Measurements from ENCODE around the gene ABCB6. TPM values are rescaled to one million over a fixed set of nuclear protein-coding genes. Genes with fewer than 3 reads are reported as not detected.
A peak's percentile ranks its signal among the peaks of the same experiment; 100 is the strongest.

Gene ABCB6
- total RNA-seq, 1 donor from 2014 or later, result 18.2 TPM

DNA sequence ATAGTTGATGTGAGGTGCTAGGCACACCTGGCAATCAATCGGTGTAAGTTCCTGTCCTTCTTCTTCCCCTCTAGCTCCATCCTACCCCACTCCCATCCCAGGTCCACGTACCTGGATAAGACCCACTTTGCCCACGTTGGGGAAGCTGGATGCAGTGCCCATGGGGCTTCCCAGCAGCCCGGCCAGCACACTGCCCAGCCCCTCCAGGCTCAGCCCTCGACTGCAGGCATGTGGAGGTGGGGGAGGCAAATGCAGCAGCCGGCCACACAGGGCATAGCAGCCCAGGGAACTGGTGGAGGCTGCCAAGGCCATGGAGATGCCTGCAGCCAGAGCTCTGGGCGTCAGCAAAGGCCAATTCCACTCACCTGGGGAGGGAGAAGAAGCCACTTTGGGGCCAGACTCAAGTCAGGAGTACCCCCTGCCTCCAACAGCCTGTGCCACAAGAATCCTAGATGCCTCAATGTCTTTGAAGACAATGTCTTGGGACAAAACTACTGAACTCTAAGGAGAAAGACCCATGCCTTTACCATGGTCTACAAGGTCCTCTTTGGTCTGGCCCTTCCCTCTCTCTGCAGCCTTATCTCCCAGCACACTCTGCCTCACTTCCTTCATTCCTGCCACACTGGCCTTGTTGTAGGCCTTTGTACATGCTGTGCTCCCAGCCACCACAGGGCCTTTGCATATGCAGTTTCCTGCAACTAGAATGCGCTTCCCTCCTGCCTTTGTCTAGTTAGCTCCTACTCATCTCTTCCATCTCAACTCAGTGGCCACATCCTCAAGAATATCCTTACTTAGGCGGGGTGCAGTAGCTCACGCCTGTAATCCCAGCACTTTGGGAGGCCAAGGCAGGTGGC, 53.5 kb downstream of the ABCB6 start:
- TF ChIP-seq, protein P1, sequence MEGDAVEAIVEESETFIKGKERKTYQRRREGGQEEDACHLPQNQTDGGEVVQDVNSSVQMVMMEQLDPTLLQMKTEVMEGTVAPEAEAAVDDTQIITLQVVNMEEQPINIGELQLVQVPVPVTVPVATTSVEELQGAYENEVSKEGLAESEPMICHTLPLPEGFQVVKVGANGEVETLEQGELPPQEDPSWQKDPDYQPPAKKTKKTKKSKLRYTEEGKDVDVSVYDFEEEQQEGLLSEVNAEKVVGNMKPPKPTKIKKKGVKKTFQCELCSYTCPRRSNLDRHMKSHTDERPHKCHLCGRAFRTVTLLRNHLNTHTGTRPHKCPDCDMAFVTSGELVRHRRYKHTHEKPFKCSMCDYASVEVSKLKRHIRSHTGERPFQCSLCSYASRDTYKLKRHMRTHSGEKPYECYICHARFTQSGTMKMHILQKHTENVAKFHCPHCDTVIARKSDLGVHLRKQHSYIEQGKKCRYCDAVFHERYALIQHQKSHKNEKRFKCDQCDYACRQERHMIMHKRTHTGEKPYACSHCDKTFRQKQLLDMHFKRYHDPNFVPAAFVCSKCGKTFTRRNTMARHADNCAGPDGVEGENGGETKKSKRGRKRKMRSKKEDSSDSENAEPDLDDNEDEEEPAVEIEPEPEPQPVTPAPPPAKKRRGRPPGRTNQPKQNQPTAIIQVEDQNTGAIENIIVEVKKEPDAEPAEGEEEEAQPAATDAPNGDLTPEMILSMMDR (IDR thresholded peaks at IDR 0.05), result no peak
- Histone ChIP-seq H3K27ac (no peak overlapping the region), H3K36me3 (no peaks in the 10 kb centered on the region), H3K9me3 (no peaks in the 10 kb centered on the region), H3K27me3 (no peaks in the 10 kb centered on the region), H3K4me3 (no peak overlapping the region), H3K4me1 (no peaks in the 10 kb centered on the region)
- intact Hi-C loops (cut with DNase I), result no loop called here
- ATAC-seq (no peak), DNase-seq (no peak)

- H3K4me1 ChIP-seq, result peaks cover 7% of the 10 kb centered on the region
- intact Hi-C loops (cut with DNase I), result loop anchor here (5.0 kb wide), 1 partner anchor 129 kb away; no protein-coding TSS in a partner anchor
- H3K9me3 ChIP-seq, result no peaks in the 10 kb centered on the region
- H3K4me3 ChIP-seq, result no peak overlapping the region
- TF ChIP-seq, protein P1 (IDR thresholded peaks at IDR 0.05), result no peak
- no peaks in the 10 kb centered on the region for H3K27me3 ChIP-seq
- H3K27ac ChIP-seq, result no peak overlapping the region
- H3K36me3 ChIP-seq, result no peaks in the 10 kb centered on the region
- DNase-seq (no peak), ATAC-seq (no peak)
Observed at GRCh38 chr2:219163156-219163555, 55.6 kb downstream of the ABCB6 start.

DNA sequence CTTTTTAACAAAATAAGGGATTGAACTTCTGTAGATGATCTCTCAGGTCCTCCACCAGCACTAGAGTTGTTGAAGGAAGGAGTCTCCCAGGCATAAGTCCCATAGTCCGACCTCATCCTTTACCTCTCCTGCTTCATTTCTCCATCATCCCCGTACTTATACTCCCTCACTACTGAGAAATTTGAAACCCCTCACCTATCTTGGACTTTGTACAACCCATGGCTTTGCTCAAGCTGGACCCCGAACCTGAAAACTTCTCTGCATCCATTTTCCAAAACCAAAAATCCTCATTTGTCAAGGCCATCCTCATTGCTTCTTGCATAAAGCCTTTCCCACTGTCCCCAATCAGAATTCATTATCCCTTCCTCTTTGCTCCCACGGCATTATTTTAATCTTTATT, 57.7 kb downstream of the ABCB6 start:
- H3K36me3 ChIP-seq, result peaks cover 16% of the 10 kb centered on the region
- TF ChIP-seq, protein P1 (IDR thresholded peaks at IDR 0.05), result no peak
- peaks cover 7% of the 10 kb centered on the region for H3K4me1 ChIP-seq
- H3K27me3 ChIP-seq, result no peaks in the 10 kb centered on the region
- peak overlapping the region; percentile 74 for H3K4me3 ChIP-seq
- peak overlapping the region; percentile 89 for H3K27ac ChIP-seq
- no peak for ATAC-seq
- no peaks in the 10 kb centered on the region for H3K9me3 ChIP-seq
- intact Hi-C loops (cut with DNase I), result loop anchor here (5.0 kb wide), 1 partner anchor 131 kb away; no protein-coding TSS in a partner anchor
- DNase-seq, result no peak

GRCh38 chr2:219160186-219161017, 58.4 kb downstream of the ABCB6 start, which contains the start of gene NHEJ1:
TSS of gene NHEJ1 (minus strand) at chr2:219160815. CDS start at chr2:219158362, 2,453 bp downstream.
- ATAC-seq (peak; percentile 97), DNase-seq (peak; percentile 99)
- no peaks in the 10 kb centered on the region for H3K27me3 ChIP-seq
- H3K27ac ChIP-seq, result peak within 1 kb of the TSS; percentile 89
- H3K4me1 ChIP-seq, result peaks cover 7% of the 10 kb centered on the region
- TF ChIP-seq, protein P1 (IDR thresholded peaks at IDR 0.05), result peak; percentile 99
- no peaks in the 10 kb centered on the region for H3K9me3 ChIP-seq
- peaks cover 23% of the 10 kb centered on the region for H3K36me3 ChIP-seq
- intact Hi-C loops (cut with DNase I), result loop anchor here (5.0 kb wide), 1 partner anchor 132 kb away; no protein-coding TSS in a partner anchor
- H3K4me3 ChIP-seq, result peak within 1 kb of the TSS; percentile 74

Other genes starting within 250 kb of the ABCB6 start
- gene FEV, start 233.8 kb downstream of the ABCB6 start, total RNA-seq, result not detected
- gene CRYBA2, start 225.5 kb downstream of the ABCB6 start, total RNA-seq, result not detected
- gene CFAP65, start 177.4 kb downstream of the ABCB6 start, total RNA-seq, result not detected
- 0.69 TPM for gene IHH, start 158.0 kb downstream of the ABCB6 start, total RNA-seq
- 14.3 TPM for gene NHEJ1, start 58.1 kb downstream of the ABCB6 start, total RNA-seq
- gene SLC23A3, start 48.9 kb downstream of the ABCB6 start, total RNA-seq, result 3.1 TPM
- 64.0 TPM for gene CNPPD1, start 42.0 kb downstream of the ABCB6 start, total RNA-seq
- 79.8 TPM for gene RETREG2, start 40.7 kb downstream of the ABCB6 start, total RNA-seq
- gene ZFAND2B, start 12.2 kb downstream of the ABCB6 start, total RNA-seq, result 41.2 TPM
- gene ATG9A, start 10.7 kb upstream of the ABCB6 start, total RNA-seq, result 48.2 TPM
- gene ANKZF1, start 10.8 kb upstream of the ABCB6 start, total RNA-seq, result 37.6 TPM
- gene GLB1L, start 26.5 kb upstream of the ABCB6 start, total RNA-seq, result 10.0 TPM
- gene STK16, start 26.5 kb upstream of the ABCB6 start, total RNA-seq, result 21.4 TPM
- not detected for gene TUBA4B, start 34.3 kb upstream of the ABCB6 start, total RNA-seq
- gene TUBA4A, start 35.0 kb upstream of the ABCB6 start, total RNA-seq, result 45.4 TPM
- gene DNAJB2, start 60.4 kb upstream of the ABCB6 start, total RNA-seq, result 79.4 TPM
- not detected for gene PTPRN, start 90.4 kb upstream of the ABCB6 start, total RNA-seq
- gene RESP18, start 113.8 kb upstream of the ABCB6 start, total RNA-seq, result not detected
- gene DNPEP, start 169.0 kb upstream of the ABCB6 start, total RNA-seq, result 69.9 TPM
- gene DES, start 199.4 kb upstream of the ABCB6 start, total RNA-seq, result 59.4 TPM
- 5.6 TPM for gene SPEG, start 215.9 kb upstream of the ABCB6 start, total RNA-seq

Measured in upper lobe of right lung (tissue), 1 donor.